Upper lobe of left lung (tissue), 6 donors: ENCODE data around the gene SENP3. TPM values are rescaled to one million over a fixed set of nuclear protein-coding genes. Genes with fewer than 3 reads are reported as not detected.
A peak's percentile ranks its signal among the peaks of the same experiment; 100 is the strongest.

Source experiments
- ATAC-seq, 2 donors: fragments of 200-7000 bp; cut with Tn5 transposase; one replicate each; pipeline ENCODE4 v1.9.1; 2022; ENCODE audit warnings: mild to moderate bottlenecking in 2 of 2, moderate library complexity in 2 of 2; ENCODE audit not compliant: low FRiP score in 2 of 2
- DNase-seq, 2 donors: peaks; one replicate each; pipeline ENCODE4 v3.0.0-alpha.2; 2019 to 2020
- H3K27ac ChIP-seq, 4 donors: fragments of 200-600 bp; sonication (generic); one replicate each; pipeline ENCODE4 v1.5.1; 2016 to 2019
- H3K27me3 ChIP-seq, 4 donors: fragments of 200-600 bp; sonication (generic); one replicate each; pipeline ENCODE4 v1.5.1; 2017 to 2019
- H3K36me3 ChIP-seq, 4 donors: fragments of 200-600 bp; sonication (generic); one replicate each; pipeline ENCODE4 v1.5.1; 2016 to 2019
- H3K4me1 ChIP-seq, 4 donors: fragments of 200-600 bp; sonication (generic); one replicate each; pipeline ENCODE4 v1.5.1; 2018 to 2019
- H3K4me3 ChIP-seq, 4 donors: fragments of 200-600 bp; sonication (generic); one replicate each; pipeline ENCODE4 v1.5.1; 2017 to 2019; ENCODE audit warnings: mild to moderate bottlenecking in 2 of 4, moderate library complexity in 1 of 4
- H3K9me3 ChIP-seq, 4 donors: fragments of 200-600 bp; sonication (generic); one replicate each; pipeline ENCODE4 v1.5.1; 2018 to 2019
- CTCF ChIP-seq, 6 experiments: fragments of 450-650 bp in 4 of 6; fragments of 200-600 bp in 2 of 6; sonication (generic) in 2 of 6; IDR thresholded peaks; one replicate each; pipeline ENCODE4 v1.5.1; 2016 to 2019; ENCODE audit warnings: antibody characterized with exemption in 6 of 6
- EP300 ChIP-seq, 4 donors: sonication (generic); formaldehyde crosslinking; IDR thresholded peaks; one replicate each; pipeline ENCODE4 v1.5.1; 2017; ENCODE audit warnings: antibody characterized with exemption in 4 of 4, control low read depth in 2 of 4
- POLR2A ChIP-seq, 4 donors: fragments of 450-650 bp; IDR thresholded peaks; one replicate each; pipeline ENCODE4 v1.5.1; 2016 to 2017; ENCODE audit warnings: antibody characterized with exemption in 4 of 4, mild to moderate bottlenecking in 2 of 4
- POLR2AphosphoS5 ChIP-seq, 2 donors: sonication (generic); formaldehyde crosslinking; IDR thresholded peaks; one replicate each; pipeline ENCODE4 v1.5.1; 2017; ENCODE audit warnings: antibody characterized with exemption in 2 of 2
- WGBS, 2 donors: methylation state at CpG; one replicate each; pipeline ENCODE4 v1.1.5; 2017 to 2018; 5-methylcytosine and 5-hydroxymethylcytosine counted together
- total RNA-seq, 6 donors: library from RNA; depleted of rRNA in 4 of 6; stranded (reverse); fragments of >200 nt in 4 of 6; gene quantifications; one replicate each; pipeline versions ENCODE4 v1.1.0 to v1.2.1, GENCODE V29; 2016 to 2021
- donor health status: DM: no; HTN: no; CAD: no; lungs with moderate emphysema.
- donor health status: DM: no; HTN: yes; CAD: no; lungs with severe emphysema.

Gene SENP3
- total RNA-seq, 6 donors from 2014 or later, result 54.2 to 108 (median 57.5) TPM

GRCh38 chr17:7569571-7569970 is 7.9 kb downstream of the SENP3 start:
- no peak for DNase-seq
- peaks cover 20 to 64% (median 58%) of the 10 kb centered on the region in 4 donors for H3K36me3 ChIP-seq
- peaks cover 12 to 17% (median 15%) of the 10 kb centered on the region in 4 donors for H3K4me1 ChIP-seq
- no peak overlapping the region for H3K27ac ChIP-seq
- no peak overlapping the region for H3K4me3 ChIP-seq
- 66 to 80% methylated on average over 5 of the region's 5 CpGs for WGBS, 2 donors
- TF ChIP-seq POLR2AphosphoS5 (IDR thresholded peaks at IDR 0.05), result no peak
- no peak for TF ChIP-seq EP300 (IDR thresholded peaks at IDR 0.05)
- no peak for TF ChIP-seq POLR2A (IDR thresholded peaks at IDR 0.05)
- no peak for TF ChIP-seq CTCF (IDR thresholded peaks at IDR 0.05)
- ATAC-seq, result no peak
- H3K9me3 ChIP-seq, result no peaks in the 10 kb centered on the region
- no peaks in the 10 kb centered on the region for H3K27me3 ChIP-seq

- Histone ChIP-seq H3K27me3 (no peaks in the 10 kb centered on the region), H3K27ac (no peak overlapping the region), H3K4me1 (peaks cover 19 to 25% (median 22%) of the 10 kb centered on the region in 4 donors), H3K4me3 (no peak overlapping the region), H3K36me3 (peaks cover 19 to 64% (median 58%) of the 10 kb centered on the region in 4 donors), H3K9me3 (no peaks in the 10 kb centered on the region)
- WGBS, 2 donors, result 94% methylated on average over 10 of the region's 10 CpGs
- no peak for TF ChIP-seq CTCF (IDR thresholded peaks at IDR 0.05)
- TF ChIP-seq POLR2A (IDR thresholded peaks at IDR 0.05), result no peak
- TF ChIP-seq POLR2AphosphoS5 (IDR thresholded peaks at IDR 0.05), result no peak
- TF ChIP-seq EP300 (IDR thresholded peaks at IDR 0.05), result no peak
- no peak for ATAC-seq
- DNase-seq, result no peak
Observed at GRCh38 chr17:7570351-7570750, 8.6 kb downstream of the SENP3 start.

- DNase-seq (no peak), ATAC-seq (no peak)
- H3K27me3 ChIP-seq, result no peaks in the 10 kb centered on the region
- no peaks in the 10 kb centered on the region for H3K9me3 ChIP-seq
- 1 to 4% methylated on average over 3 to 11 of the region's 11 CpGs for WGBS, 2 donors
- peaks cover 31 to 64% (median 58%) of the 10 kb centered on the region in 4 donors for H3K36me3 ChIP-seq
- TF ChIP-seq POLR2AphosphoS5 (IDR thresholded peaks at IDR 0.05), result peak in 1 of 2 donors; percentile 80
- peak in 1 of 4 donors; percentile 73 for TF ChIP-seq EP300 (IDR thresholded peaks at IDR 0.05)
- TF ChIP-seq POLR2A (IDR thresholded peaks at IDR 0.05), result no peak
- no peak for TF ChIP-seq CTCF (IDR thresholded peaks at IDR 0.05)
- H3K27ac ChIP-seq, result peak overlapping the region; percentile 88 to 100 (median 89)
- H3K4me3 ChIP-seq, result peak overlapping the region; percentile 23 to 100 (median 53)
- H3K4me1 ChIP-seq, result peaks cover 31 to 40% (median 39%) of the 10 kb centered on the region in 4 donors
Observed at GRCh38 chr17:7572338-7572587, 10.5 kb downstream of the SENP3 start.

GRCh38 chr17:7572588-7573323 is 11.0 kb downstream of the SENP3 start:
- H3K27me3 ChIP-seq, result no peaks in the 10 kb centered on the region
- peaks cover 31 to 45% (median 42%) of the 10 kb centered on the region in 4 donors for H3K4me1 ChIP-seq
- peak; percentile 99 for DNase-seq
- peak in 3 of 6 experiments; percentile 8 to 27 (median 25) for TF ChIP-seq CTCF (IDR thresholded peaks at IDR 0.05)
- no peak for TF ChIP-seq EP300 (IDR thresholded peaks at IDR 0.05)
- TF ChIP-seq POLR2AphosphoS5 (IDR thresholded peaks at IDR 0.05), result peak; percentile 98 to 99
- peak; percentile 87 to 99 (median 97) for TF ChIP-seq POLR2A (IDR thresholded peaks at IDR 0.05)
- peak; percentile 96 to 97 for ATAC-seq
- H3K36me3 ChIP-seq, result peaks cover 36 to 65% (median 58%) of the 10 kb centered on the region in 4 donors
- peak overlapping the region; percentile 97 to 100 (median 98) for H3K27ac ChIP-seq
- H3K4me3 ChIP-seq, result peak overlapping the region; percentile 75 to 100 (median 82)
- no peaks in the 10 kb centered on the region for H3K9me3 ChIP-seq
- 0% methylated on average over 33 to 41 of the region's 73 CpGs for WGBS, 2 donors
